Colonic mucosa (tissue), 4 donors: ENCODE results near the gene AK8. TPM values are rescaled to one million over a fixed set of nuclear protein-coding genes. Genes with fewer than 3 reads are reported as not detected.

Experiments
- DNase-seq: peaks from one replicate; pipeline ENCODE4 v3.0.0-alpha.2; 2020
- H3K27ac ChIP-seq: fragments of 200-600 bp; one replicate; pipeline ENCODE4 v1.8.0; 2021
- H3K27me3 ChIP-seq: fragments of 200-600 bp; one replicate; pipeline ENCODE4 v1.8.0; 2021
- H3K36me3 ChIP-seq: fragments of 200-600 bp; one replicate; pipeline ENCODE4 v1.8.0; 2021
- H3K4me1 ChIP-seq: fragments of 200-600 bp; one replicate; pipeline ENCODE4 v1.8.0; 2021; ENCODE audit warnings: mild to moderate bottlenecking
- H3K4me3 ChIP-seq: fragments of 200-600 bp; one replicate; pipeline ENCODE4 v1.8.0; 2021
- H3K9ac ChIP-seq, 2 donors: one replicate each; pipeline ENCODE4 v1.7.0; 2013; ENCODE audit warnings: control low read depth in 2 of 2, low read depth in 2 of 2, low read length in 2 of 2
- H3K9me3 ChIP-seq: fragments of 200-600 bp; one replicate; pipeline ENCODE4 v1.8.0; 2021
- intact Hi-C: fragments of 100-400 bp; cut with DNase I; formaldehyde crosslinking; loops from one replicate; pipeline ENCODE4 v1.14.1; 2022
- total RNA-seq, 2 donors: library from RNA; stranded (reverse); fragmentation: NEBNext Ultra II Directional in 1 of 2; extraction: Animal tissue kit (Norgen Biotek cat#: 25700) in 1 of 2; gene quantifications; one replicate each; pipeline ENCODE4 v1.2.1, GENCODE V29; 2021
- TF ChIP-seq, protein P1 (sequence below): fragments of 200-600 bp; IDR thresholded peaks from one replicate; pipeline ENCODE4 v1.8.0; 2022; ENCODE audit warnings: antibody characterized with exemption, mild to moderate bottlenecking
- donor health status: healthy.
- donor health status: DM: no; HTN: no; CAD: no.
- donor health status: DM: no; HTN: no; CAD: no.

The AK8 gene
- total RNA-seq, 2 donors from 2014 or later, result 0.16 to 0.59 TPM

DNA sequence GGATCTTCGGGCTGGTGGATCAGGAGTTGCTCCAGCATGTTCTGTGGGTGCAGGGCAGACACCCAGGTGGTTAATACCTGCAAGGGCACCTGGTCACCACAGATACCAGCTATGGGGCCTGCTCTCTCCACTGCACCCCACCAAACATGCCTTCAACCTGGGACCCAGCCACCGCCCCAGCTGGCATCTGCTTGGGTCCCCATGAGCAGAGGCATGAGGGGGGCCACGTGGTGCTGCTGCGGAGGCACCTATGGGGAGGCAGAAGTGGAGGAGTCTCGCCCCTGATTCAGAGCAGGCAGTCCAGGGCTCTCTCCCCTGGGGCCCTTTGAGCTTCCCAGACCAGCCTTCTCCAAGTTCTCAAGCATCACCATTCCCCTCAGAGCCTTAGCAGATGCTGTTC, 2.9 kb downstream of the AK8 start:
- TF ChIP-seq, protein P1, sequence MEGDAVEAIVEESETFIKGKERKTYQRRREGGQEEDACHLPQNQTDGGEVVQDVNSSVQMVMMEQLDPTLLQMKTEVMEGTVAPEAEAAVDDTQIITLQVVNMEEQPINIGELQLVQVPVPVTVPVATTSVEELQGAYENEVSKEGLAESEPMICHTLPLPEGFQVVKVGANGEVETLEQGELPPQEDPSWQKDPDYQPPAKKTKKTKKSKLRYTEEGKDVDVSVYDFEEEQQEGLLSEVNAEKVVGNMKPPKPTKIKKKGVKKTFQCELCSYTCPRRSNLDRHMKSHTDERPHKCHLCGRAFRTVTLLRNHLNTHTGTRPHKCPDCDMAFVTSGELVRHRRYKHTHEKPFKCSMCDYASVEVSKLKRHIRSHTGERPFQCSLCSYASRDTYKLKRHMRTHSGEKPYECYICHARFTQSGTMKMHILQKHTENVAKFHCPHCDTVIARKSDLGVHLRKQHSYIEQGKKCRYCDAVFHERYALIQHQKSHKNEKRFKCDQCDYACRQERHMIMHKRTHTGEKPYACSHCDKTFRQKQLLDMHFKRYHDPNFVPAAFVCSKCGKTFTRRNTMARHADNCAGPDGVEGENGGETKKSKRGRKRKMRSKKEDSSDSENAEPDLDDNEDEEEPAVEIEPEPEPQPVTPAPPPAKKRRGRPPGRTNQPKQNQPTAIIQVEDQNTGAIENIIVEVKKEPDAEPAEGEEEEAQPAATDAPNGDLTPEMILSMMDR, result no peak
- Histone ChIP-seq H3K27ac (no peak overlapping the region), H3K9me3 (no peaks in the 10 kb centered on the region), H3K36me3 (no peaks in the 10 kb centered on the region), H3K4me3 (no peak overlapping the region), H3K27me3 (no peaks in the 10 kb centered on the region), H3K4me1 (no peaks in the 10 kb centered on the region), H3K9ac (no peak overlapping the region)
- no peak for DNase-seq
- intact Hi-C loops, result no loop called here

DNA sequence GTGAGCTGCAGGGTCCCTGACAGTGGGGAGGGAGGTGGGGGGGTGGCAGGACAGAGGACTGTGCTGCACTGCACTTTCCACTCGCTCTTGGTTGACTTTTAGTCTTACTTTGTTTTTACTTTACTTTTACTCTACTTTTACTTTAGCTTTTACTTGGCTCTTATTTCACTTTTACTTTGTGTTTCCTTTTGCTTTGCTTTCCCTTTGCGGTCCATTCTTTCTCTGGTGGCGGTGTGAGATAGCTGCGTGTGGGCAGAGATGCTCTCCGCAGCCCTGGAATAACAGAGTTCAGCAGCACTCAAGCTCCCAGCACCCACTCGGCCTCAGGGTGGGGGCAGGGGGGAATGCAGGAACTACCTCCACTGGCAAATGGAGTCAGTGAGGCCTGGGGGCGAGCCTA, 4.7 kb downstream of the AK8 start:
- intact Hi-C loops, result no loop called here
- no peak overlapping the region for H3K4me3 ChIP-seq
- H3K27me3 ChIP-seq, result no peaks in the 10 kb centered on the region
- no peaks in the 10 kb centered on the region for H3K4me1 ChIP-seq
- H3K27ac ChIP-seq, result no peak overlapping the region
- DNase-seq, result no peak
- H3K9ac ChIP-seq, result no peak overlapping the region
- TF ChIP-seq, protein P1, result no peak
- no peaks in the 10 kb centered on the region for H3K36me3 ChIP-seq
- no peaks in the 10 kb centered on the region for H3K9me3 ChIP-seq

- Histone ChIP-seq H3K27me3 (no peaks in the 10 kb centered on the region), H3K9ac (no peak overlapping the region), H3K36me3 (no peaks in the 10 kb centered on the region), H3K4me3 (no peak overlapping the region), H3K9me3 (no peaks in the 10 kb centered on the region), H3K4me1 (no peaks in the 10 kb centered on the region), H3K27ac (no peak overlapping the region)
- no peak for DNase-seq
- intact Hi-C loops, result no loop called here
- TF ChIP-seq, protein P1, result no peak
Measured at GRCh38 chr9:132869266-132869665, 8.8 kb downstream of the AK8 start.

DNA sequence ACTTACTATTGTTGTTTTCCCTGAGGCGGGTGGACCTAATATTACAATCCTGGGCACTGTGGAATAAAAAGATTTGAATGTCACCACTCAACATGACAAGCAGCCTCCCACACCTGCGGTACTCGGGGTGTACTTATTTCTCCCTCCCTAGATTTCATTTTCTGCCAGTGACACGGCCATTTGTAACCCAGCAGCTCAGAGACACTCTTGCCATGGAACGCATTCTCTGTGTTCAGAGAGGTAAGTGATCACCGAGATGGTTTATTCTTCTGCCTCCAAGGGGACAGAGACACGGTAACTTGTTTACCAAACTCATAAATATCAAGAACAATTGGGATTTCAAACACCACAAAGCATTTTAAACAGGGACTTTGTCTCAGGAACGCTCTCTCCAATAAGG, 11.2 kb downstream of the AK8 start:
- H3K9me3 ChIP-seq, result no peaks in the 10 kb centered on the region
- no peak overlapping the region for H3K9ac ChIP-seq
- TF ChIP-seq, protein P1, result no peak
- H3K4me3 ChIP-seq, result no peak overlapping the region
- intact Hi-C loops, result no loop called here
- DNase-seq, result no peak
- H3K27me3 ChIP-seq, result no peaks in the 10 kb centered on the region
- no peaks in the 10 kb centered on the region for H3K4me1 ChIP-seq
- H3K27ac ChIP-seq, result no peak overlapping the region
- no peaks in the 10 kb centered on the region for H3K36me3 ChIP-seq

- TF ChIP-seq, protein P1, result no peak
- H3K4me3 ChIP-seq, result no peak overlapping the region
- DNase-seq, result no peak
- H3K9me3 ChIP-seq, result no peaks in the 10 kb centered on the region
- no peak overlapping the region for H3K9ac ChIP-seq
- H3K4me1 ChIP-seq, result no peaks in the 10 kb centered on the region
- intact Hi-C loops, result no loop called here
- no peaks in the 10 kb centered on the region for H3K27me3 ChIP-seq
- no peak overlapping the region for H3K27ac ChIP-seq
- H3K36me3 ChIP-seq, result no peaks in the 10 kb centered on the region
Measured at GRCh38 chr9:132864691-132865090, 13.4 kb downstream of the AK8 start.

- Histone ChIP-seq H3K27ac (no peak overlapping the region), H3K9ac (no peak overlapping the region), H3K4me3 (no peak overlapping the region), H3K4me1 (no peaks in the 10 kb centered on the region), H3K9me3 (no peaks in the 10 kb centered on the region), H3K27me3 (no peaks in the 10 kb centered on the region), H3K36me3 (no peaks in the 10 kb centered on the region)
- no peak for DNase-seq
- intact Hi-C loops, result no loop called here
- TF ChIP-seq, protein P1, result no peak
Measured at GRCh38 chr9:132864277-132864676, 13.8 kb downstream of the AK8 start.
